NCI-H524 (cell line): ENCODE results near the gene CALN1.

Source experiments
- DNase-seq, 2 experiments: peaks; one replicate each; lab custom pipeline; 2025; lab: John Stamatoyannopoulos, UW

The CALN1 gene

GRCh38 chr7:72039460-72039859 lies 372.7 kb downstream of the CALN1 start:
- DNase-seq, result no peak

- DNase-seq, result no peak
Measured at GRCh38 chr7:72038022-72038732, 374.0 kb downstream of the CALN1 start.

GRCh38 chr7:72037516-72037915 lies 374.6 kb downstream of the CALN1 start:
- no peak for DNase-seq

GRCh38 chr7:72035266-72035665 lies 376.9 kb downstream of the CALN1 start:
- no peak for DNase-seq

- no peak for DNase-seq
Measured at GRCh38 chr7:72032934-72033333, 379.2 kb downstream of the CALN1 start.

- no peak for DNase-seq
Measured at GRCh38 chr7:72030994-72031667, 381.0 kb downstream of the CALN1 start.

GRCh38 chr7:72028267-72028666 lies 383.9 kb downstream of the CALN1 start:
- DNase-seq, result no peak

GRCh38 chr7:72025381-72025960 lies 386.7 kb downstream of the CALN1 start:
- peak; percentile 44 to 85 for DNase-seq

GRCh38 chr7:72023926-72024325 lies 388.2 kb downstream of the CALN1 start:
- no peak for DNase-seq

- DNase-seq, result no peak
Measured at GRCh38 chr7:72021716-72022115, 390.4 kb downstream of the CALN1 start.

GRCh38 chr7:72020311-72020710 lies 391.8 kb downstream of the CALN1 start:
- no peak for DNase-seq

- DNase-seq, result no peak
Measured at GRCh38 chr7:72019436-72019835, 392.7 kb downstream of the CALN1 start.

GRCh38 chr7:72017756-72018155 lies 394.4 kb downstream of the CALN1 start:
- peak in 1 of 2 experiments; percentile 15 for DNase-seq

GRCh38 chr7:72016574-72016973 lies 395.6 kb downstream of the CALN1 start:
- no peak for DNase-seq

- DNase-seq, result no peak
Measured at GRCh38 chr7:72015136-72015535, 397.0 kb downstream of the CALN1 start.

- no peak for DNase-seq
Measured at GRCh38 chr7:72007018-72007417, 405.1 kb downstream of the CALN1 start.

- DNase-seq, result no peak
Measured at GRCh38 chr7:72003236-72003635, 408.9 kb downstream of the CALN1 start.

GRCh38 chr7:71996141-71996540 lies 416.0 kb downstream of the CALN1 start:
- no peak for DNase-seq

- no peak for DNase-seq
Measured at GRCh38 chr7:71995111-71995510, 417.0 kb downstream of the CALN1 start.

GRCh38 chr7:71991586-71991985 lies 420.6 kb downstream of the CALN1 start:
- no peak for DNase-seq

GRCh38 chr7:71990138-71990462 lies 422.0 kb downstream of the CALN1 start:
- DNase-seq, result no peak

- no peak for DNase-seq
Measured at GRCh38 chr7:71988201-71988600, 423.9 kb downstream of the CALN1 start.

- DNase-seq, result no peak
Measured at GRCh38 chr7:71987200-71987767, 424.9 kb downstream of the CALN1 start.
